ENCODE measurements around the gene SHC2.

DNA sequence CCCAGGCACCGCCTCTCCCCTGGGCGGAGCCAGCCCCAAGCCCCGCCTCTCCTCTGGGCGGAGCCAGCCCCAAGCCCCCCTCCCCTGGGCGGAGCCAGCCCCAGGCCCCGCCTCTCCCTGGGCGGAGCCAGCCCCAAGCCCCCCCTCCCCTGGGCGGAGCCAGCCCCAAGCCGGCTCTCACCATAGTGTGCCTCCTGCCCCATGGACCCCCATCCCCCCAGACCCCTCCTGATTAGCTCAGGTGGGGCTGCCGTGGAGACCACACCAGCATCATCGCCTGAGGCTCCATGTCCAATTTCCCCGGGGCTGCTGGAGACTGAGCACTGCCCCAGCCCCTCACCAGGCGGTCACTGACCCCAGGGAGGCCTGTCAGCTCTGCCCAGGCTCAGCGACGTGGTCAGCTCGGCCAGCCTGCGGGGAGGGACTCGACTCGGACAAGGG is 31.3 kb upstream of the SHC2 start:
- TF ChIP-seq, protein P1, sequence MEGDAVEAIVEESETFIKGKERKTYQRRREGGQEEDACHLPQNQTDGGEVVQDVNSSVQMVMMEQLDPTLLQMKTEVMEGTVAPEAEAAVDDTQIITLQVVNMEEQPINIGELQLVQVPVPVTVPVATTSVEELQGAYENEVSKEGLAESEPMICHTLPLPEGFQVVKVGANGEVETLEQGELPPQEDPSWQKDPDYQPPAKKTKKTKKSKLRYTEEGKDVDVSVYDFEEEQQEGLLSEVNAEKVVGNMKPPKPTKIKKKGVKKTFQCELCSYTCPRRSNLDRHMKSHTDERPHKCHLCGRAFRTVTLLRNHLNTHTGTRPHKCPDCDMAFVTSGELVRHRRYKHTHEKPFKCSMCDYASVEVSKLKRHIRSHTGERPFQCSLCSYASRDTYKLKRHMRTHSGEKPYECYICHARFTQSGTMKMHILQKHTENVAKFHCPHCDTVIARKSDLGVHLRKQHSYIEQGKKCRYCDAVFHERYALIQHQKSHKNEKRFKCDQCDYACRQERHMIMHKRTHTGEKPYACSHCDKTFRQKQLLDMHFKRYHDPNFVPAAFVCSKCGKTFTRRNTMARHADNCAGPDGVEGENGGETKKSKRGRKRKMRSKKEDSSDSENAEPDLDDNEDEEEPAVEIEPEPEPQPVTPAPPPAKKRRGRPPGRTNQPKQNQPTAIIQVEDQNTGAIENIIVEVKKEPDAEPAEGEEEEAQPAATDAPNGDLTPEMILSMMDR (IDR thresholded peaks at IDR 0.05), result no peak
- TF ChIP-seq POLR2A (IDR thresholded peaks at IDR 0.05), result no peak

Measured in adrenal gland (tissue), 5 donors.